Activated T-cell treated with anti-CD3 and anti-CD28 coated beads, Interleukin-2, amount 50 U/mL, for 4 hours (primary cell): ENCODE data around the gene ACVR2B. TPM values are rescaled to one million over a fixed set of nuclear protein-coding genes. Genes with fewer than 3 reads are reported as not detected.

Experiments
- ATAC-seq, 2 donors: fragments of 200-7000 bp; cut with Tn5 transposase; one replicate each; pipeline ENCODE4 v1.10.0; 2021
- DNase-seq: peaks from one replicate; pipeline ENCODE4 v3.0.0-alpha.2; 2020
- H3K27me3 Mint-ChIP-seq: one replicate; pipeline ENCODE4 v1.8.0; 2021; ENCODE audit warnings: low read depth, mixed read lengths
- H3K36me3 Mint-ChIP-seq: one replicate; pipeline ENCODE4 v1.8.0; 2022; ENCODE audit warnings: mixed read lengths; ENCODE audit not compliant: insufficient read depth
- H3K4me1 Mint-ChIP-seq: one replicate; pipeline ENCODE4 v1.8.0; 2021; ENCODE audit warnings: low read depth, mixed read lengths
- H3K4me3 Mint-ChIP-seq: one replicate; pipeline ENCODE4 v1.8.0; 2021; ENCODE audit warnings: mild to moderate bottlenecking, moderate library complexity, mixed read lengths
- H3K9me3 Mint-ChIP-seq: one replicate; pipeline ENCODE4 v1.8.0; 2021; ENCODE audit warnings: mixed read lengths
- total RNA-seq, 3 donors: library from RNA; stranded (reverse); gene quantifications; one replicate each; pipeline ENCODE4 v1.2.1, GENCODE V29; 2021

The ACVR2B gene
- total RNA-seq, 3 donors from 2014 or later: 4.5 to 5.5 (median 4.5) TPM

DNA sequence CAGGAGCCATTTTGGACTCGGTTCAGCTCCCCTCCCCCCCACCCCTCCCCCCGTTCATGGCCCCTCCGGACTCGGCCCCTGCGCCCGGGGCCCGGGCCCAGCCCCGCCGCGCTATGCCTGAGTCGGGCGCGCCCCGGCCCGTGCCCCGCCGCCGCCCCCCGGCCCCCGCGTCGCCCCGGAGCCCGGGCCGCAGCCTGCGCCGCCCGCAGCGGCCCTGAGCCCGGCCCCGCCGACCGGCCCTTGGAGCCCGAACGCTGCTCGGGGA, 155 bp downstream of the ACVR2B start:
- H3K4me1 Mint-ChIP-seq: peaks cover 15% of the 10 kb centered on the region
- H3K36me3 Mint-ChIP-seq: no peaks in the 10 kb centered on the region
- peaks cover 4% of the 10 kb centered on the region for H3K9me3 Mint-ChIP-seq
- ATAC-seq (peak in 1 of 2 donors; percentile 17), DNase-seq (no peak)
- H3K27me3 Mint-ChIP-seq: peaks cover 2% of the 10 kb centered on the region
- H3K4me3 Mint-ChIP-seq: peak overlapping the region; percentile 31

GRCh38 chr3:38454178-38454883, 641 bp downstream of the ACVR2B start:
- Mint-ChIP-seq H3K4me1 (peaks cover 15% of the 10 kb centered on the region), H3K36me3 (no peaks in the 10 kb centered on the region), H3K27me3 (peaks cover 2% of the 10 kb centered on the region), H3K4me3 (peak overlapping the region; percentile 91), H3K9me3 (peaks cover 4% of the 10 kb centered on the region)
- no peak for DNase-seq
- peak; percentile 64 to 72 for ATAC-seq

GRCh38 chr3:38454884-38455638, 1.4 kb downstream of the ACVR2B start:
- ATAC-seq (peak; percentile 51 to 54), DNase-seq (peak; percentile 21)
- Mint-ChIP-seq H3K4me1 (peaks cover 15% of the 10 kb centered on the region), H3K27me3 (peaks cover 2% of the 10 kb centered on the region), H3K36me3 (no peaks in the 10 kb centered on the region), H3K9me3 (peaks cover 4% of the 10 kb centered on the region), H3K4me3 (peak overlapping the region; percentile 91)

DNA sequence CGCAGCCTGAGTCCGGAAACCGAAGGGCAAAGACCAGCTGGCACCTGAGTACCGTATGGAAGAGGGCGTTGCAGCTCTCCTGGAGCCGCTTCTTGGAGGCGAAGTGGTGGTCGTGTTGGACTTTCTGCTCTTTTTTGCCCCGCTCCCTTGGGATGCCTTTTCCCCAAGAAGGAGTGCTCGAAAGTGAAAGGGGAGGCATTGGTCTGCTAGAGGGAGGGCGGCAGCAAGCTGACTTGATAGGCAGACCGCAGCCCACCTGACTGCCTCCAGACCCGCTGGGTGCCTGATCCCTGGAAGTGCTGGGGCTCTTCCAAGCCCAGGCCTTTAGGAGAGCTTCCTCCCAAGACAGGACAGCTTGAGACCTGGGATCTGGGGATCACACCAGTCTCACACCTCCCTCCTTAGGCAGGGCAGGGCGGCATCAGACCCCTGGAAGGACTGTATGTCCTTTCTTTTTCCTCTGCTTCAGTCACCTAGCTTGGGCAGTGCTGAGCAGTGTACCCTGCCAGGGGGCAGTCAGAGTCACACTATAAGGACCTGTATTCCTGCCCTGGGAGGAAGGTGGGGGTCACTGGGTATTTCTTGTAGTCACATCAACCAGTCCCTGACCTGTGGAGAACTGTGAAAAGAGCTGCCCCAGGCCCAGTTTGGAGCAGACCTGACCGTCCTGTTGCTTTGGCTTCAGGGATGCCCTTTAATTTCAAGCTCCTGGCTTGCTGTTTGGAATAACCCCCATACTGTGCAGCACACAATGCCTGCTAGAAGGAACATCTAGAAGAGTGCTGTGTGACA, 2.1 kb downstream of the ACVR2B start:
- DNase-seq: no peak
- peak in 1 of 2 donors; percentile 4 for ATAC-seq
- Mint-ChIP-seq H3K36me3 (no peaks in the 10 kb centered on the region), H3K27me3 (peaks cover 2% of the 10 kb centered on the region), H3K4me1 (peaks cover 15% of the 10 kb centered on the region), H3K4me3 (peak overlapping the region; percentile 91), H3K9me3 (peaks cover under 1% of the 10 kb centered on the region)

- no peak overlapping the region for H3K4me3 Mint-ChIP-seq
- ATAC-seq (no peak), DNase-seq (no peak)
- H3K36me3 Mint-ChIP-seq: no peaks in the 10 kb centered on the region
- no peaks in the 10 kb centered on the region for H3K9me3 Mint-ChIP-seq
- H3K4me1 Mint-ChIP-seq: peaks cover 15% of the 10 kb centered on the region
- peaks cover 2% of the 10 kb centered on the region for H3K27me3 Mint-ChIP-seq
Measured at GRCh38 chr3:38457111-38458003, 3.7 kb downstream of the ACVR2B start.

DNA sequence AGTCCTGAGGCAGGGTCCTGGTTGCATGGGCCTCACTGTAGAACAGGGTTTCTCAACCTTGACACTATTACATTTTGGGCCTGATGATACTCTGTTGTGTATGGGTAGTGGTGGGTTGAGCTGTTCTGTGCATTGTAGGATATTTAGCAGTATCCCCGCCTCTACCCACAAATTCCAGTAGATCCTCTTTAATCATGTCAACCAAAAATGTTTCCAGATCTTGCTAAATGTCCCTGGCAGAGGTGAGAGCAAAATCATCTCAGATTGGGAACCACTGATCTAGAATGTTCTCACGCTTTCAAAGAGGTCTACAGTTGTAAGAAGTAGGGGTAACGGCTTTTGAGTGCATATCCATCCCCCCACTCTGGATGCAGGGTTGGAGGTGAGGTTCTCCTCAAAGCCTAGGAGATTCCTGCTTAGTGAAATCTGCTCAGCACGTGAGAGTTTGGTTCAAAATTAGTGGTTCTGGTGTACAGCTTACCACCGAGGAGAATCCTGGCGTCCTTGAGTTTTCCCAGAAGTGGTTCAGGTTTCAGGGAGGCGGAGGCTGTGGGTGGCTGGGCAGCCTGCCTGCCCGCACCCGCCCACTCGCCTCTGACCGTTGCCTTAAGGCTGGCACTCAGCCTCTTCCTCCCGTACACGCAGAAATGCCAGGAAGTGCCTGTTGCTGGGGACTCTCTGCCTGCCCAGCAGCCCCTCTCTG, 5.3 kb downstream of the ACVR2B start:
- Mint-ChIP-seq H3K27me3 (peaks cover 2% of the 10 kb centered on the region), H3K9me3 (no peaks in the 10 kb centered on the region), H3K4me3 (no peak overlapping the region), H3K36me3 (no peaks in the 10 kb centered on the region), H3K4me1 (peaks cover 9% of the 10 kb centered on the region)
- no peak for DNase-seq
- no peak for ATAC-seq

- Mint-ChIP-seq H3K4me1 (peaks cover 7% of the 10 kb centered on the region), H3K27me3 (peaks cover 2% of the 10 kb centered on the region), H3K9me3 (no peaks in the 10 kb centered on the region), H3K36me3 (no peaks in the 10 kb centered on the region), H3K4me3 (no peak overlapping the region)
- DNase-seq (no peak), ATAC-seq (no peak)
Measured at GRCh38 chr3:38459499-38460048, 5.9 kb downstream of the ACVR2B start.

GRCh38 chr3:38460377-38461270, 6.9 kb downstream of the ACVR2B start:
- H3K9me3 Mint-ChIP-seq: no peaks in the 10 kb centered on the region
- H3K4me1 Mint-ChIP-seq: peaks cover 4% of the 10 kb centered on the region
- DNase-seq: no peak
- H3K4me3 Mint-ChIP-seq: no peak overlapping the region
- ATAC-seq: no peak
- H3K36me3 Mint-ChIP-seq: no peaks in the 10 kb centered on the region
- peaks cover 2% of the 10 kb centered on the region for H3K27me3 Mint-ChIP-seq

- DNase-seq: no peak
- ATAC-seq: no peak
- Mint-ChIP-seq H3K27me3 (no peaks in the 10 kb centered on the region), H3K9me3 (peaks cover 22% of the 10 kb centered on the region), H3K4me3 (no peak overlapping the region), H3K4me1 (no peaks in the 10 kb centered on the region), H3K36me3 (peaks cover 6% of the 10 kb centered on the region)
Measured at GRCh38 chr3:38465588-38466154, 12.0 kb downstream of the ACVR2B start.

- peaks cover 12% of the 10 kb centered on the region for H3K4me1 Mint-ChIP-seq
- peaks cover 6% of the 10 kb centered on the region for H3K36me3 Mint-ChIP-seq
- no peaks in the 10 kb centered on the region for H3K27me3 Mint-ChIP-seq
- DNase-seq: no peak
- ATAC-seq: no peak
- H3K4me3 Mint-ChIP-seq: no peak overlapping the region
- H3K9me3 Mint-ChIP-seq: peaks cover 24% of the 10 kb centered on the region
Measured at GRCh38 chr3:38468765-38469164, 15.1 kb downstream of the ACVR2B start.

DNA sequence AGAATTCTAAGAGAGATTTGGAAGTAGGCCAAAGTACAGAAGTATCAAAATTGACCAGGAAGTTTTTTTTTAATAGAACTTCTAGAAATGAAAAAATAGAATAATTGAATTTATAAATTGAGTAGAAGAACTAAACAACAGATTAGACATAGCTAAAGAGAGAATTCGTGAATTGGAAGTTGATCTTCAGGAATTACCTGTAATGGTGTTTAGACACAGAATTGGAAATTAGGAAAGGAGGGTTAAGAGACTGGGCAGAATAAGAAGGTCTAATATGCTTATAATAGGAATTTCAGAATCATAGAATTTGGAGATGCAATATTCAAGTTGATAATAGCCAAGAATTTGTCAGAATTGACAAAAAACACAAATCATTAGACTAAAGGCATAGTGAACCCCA, 16.2 kb downstream of the ACVR2B start:
- Mint-ChIP-seq H3K4me1 (peaks cover 17% of the 10 kb centered on the region), H3K9me3 (peaks cover 24% of the 10 kb centered on the region), H3K4me3 (no peak overlapping the region), H3K27me3 (no peaks in the 10 kb centered on the region), H3K36me3 (peaks cover 6% of the 10 kb centered on the region)
- DNase-seq (no peak), ATAC-seq (no peak)

- H3K4me3 Mint-ChIP-seq: no peak overlapping the region
- H3K27me3 Mint-ChIP-seq: no peaks in the 10 kb centered on the region
- ATAC-seq (no peak), DNase-seq (no peak)
- H3K36me3 Mint-ChIP-seq: peaks cover 6% of the 10 kb centered on the region
- peaks cover 19% of the 10 kb centered on the region for H3K4me1 Mint-ChIP-seq
- H3K9me3 Mint-ChIP-seq: peaks cover 24% of the 10 kb centered on the region
Measured at GRCh38 chr3:38471260-38471857, 17.7 kb downstream of the ACVR2B start.
